ENCODE results near the gene WDR31.

WDR31 gene

GRCh38 chr9:113269871-113270270 is 70.2 kb downstream of the WDR31 start:
- Mint-ChIP-seq H3K4me1 (ENCODE audit: low read depth) (peaks cover 13% of the 10 kb centered on the region), H3K4me3 (no peak overlapping the region), H3K27ac (peak overlapping the region; percentile 52), H3K27me3 (no peaks in the 10 kb centered on the region), H3K9me3 (no peaks in the 10 kb centered on the region), H3K36me3 (ENCODE audit: low read depth) (peaks cover 40% of the 10 kb centered on the region)

- peaks cover 41% of the 10 kb centered on the region for H3K36me3 Mint-ChIP-seq (ENCODE audit: low read depth)
- no peaks in the 10 kb centered on the region for H3K9me3 Mint-ChIP-seq
- H3K27ac Mint-ChIP-seq: peak overlapping the region; percentile 43
- no peaks in the 10 kb centered on the region for H3K27me3 Mint-ChIP-seq
- H3K4me1 Mint-ChIP-seq (ENCODE audit: low read depth): peaks cover 13% of the 10 kb centered on the region
- no peak overlapping the region for H3K4me3 Mint-ChIP-seq
Measured at GRCh38 chr9:113269355-113269754, 70.7 kb downstream of the WDR31 start.

- H3K4me3 Mint-ChIP-seq: no peak overlapping the region
- peaks cover 38% of the 10 kb centered on the region for H3K36me3 Mint-ChIP-seq (ENCODE audit: low read depth)
- peak overlapping the region; percentile 28 for H3K27ac Mint-ChIP-seq
- H3K27me3 Mint-ChIP-seq: no peaks in the 10 kb centered on the region
- peaks cover 7% of the 10 kb centered on the region for H3K4me1 Mint-ChIP-seq (ENCODE audit: low read depth)
- no peaks in the 10 kb centered on the region for H3K9me3 Mint-ChIP-seq
Measured at GRCh38 chr9:113267911-113268566, 72.0 kb downstream of the WDR31 start.

- Mint-ChIP-seq H3K4me3 (no peak overlapping the region), H3K27me3 (no peaks in the 10 kb centered on the region), H3K36me3 (ENCODE audit: low read depth) (peaks cover 42% of the 10 kb centered on the region), H3K4me1 (ENCODE audit: low read depth) (peaks cover 7% of the 10 kb centered on the region), H3K27ac (no peak overlapping the region), H3K9me3 (no peaks in the 10 kb centered on the region)
Measured at GRCh38 chr9:113266174-113266573, 73.9 kb downstream of the WDR31 start.

All from stimulated activated naive CD8-positive, alpha-beta T cell treated with anti-CD3 and anti-CD28 coated beads, Interleukin-15, Interleukin-2, amounts not matched to agents 100 ng/mL and 50 ng/mL, for 24 hours (primary cell).